CD4-positive, alpha-beta T cell treated with Interleukin-15 for 4 hours (primary cell): Measurements from ENCODE around the gene CYB5R4.
"Not testable (repeated sequence)": the region's sequence is repeated elsewhere in the genome, so short reads cannot be mapped to it uniquely, and the experiment has no call there.

ENCODE experiments used
- DNase-seq: peaks from one replicate; pipeline ENCODE4 v3.0.0-alpha.2; 2020; ENCODE audit warnings: low spot score

The CYB5R4 gene

GRCh38 chr6:83867043-83867442, 7.6 kb downstream of the CYB5R4 start:
- DNase-seq, result no peak

- no peak for DNase-seq
Observed at GRCh38 chr6:83867527-83868161, 8.2 kb downstream of the CYB5R4 start.

GRCh38 chr6:83868639-83869038, 9.2 kb downstream of the CYB5R4 start:
- no peak for DNase-seq

- no peak for DNase-seq
Observed at GRCh38 chr6:83870649-83871048, 11.2 kb downstream of the CYB5R4 start.

GRCh38 chr6:83872386-83873118, 13.1 kb downstream of the CYB5R4 start:
- no peak for DNase-seq

- no peak for DNase-seq
Observed at GRCh38 chr6:83873869-83874268, 14.4 kb downstream of the CYB5R4 start.

GRCh38 chr6:83875843-83876242, 16.4 kb downstream of the CYB5R4 start:
- no peak for DNase-seq

GRCh38 chr6:83878902-83879644, 19.6 kb downstream of the CYB5R4 start:
- no peak for DNase-seq

- no peak for DNase-seq
Observed at GRCh38 chr6:83879746-83880145, 20.3 kb downstream of the CYB5R4 start.

- DNase-seq, result no peak
Observed at GRCh38 chr6:83883240-83883639, 23.8 kb downstream of the CYB5R4 start.

GRCh38 chr6:83884523-83884922, 25.0 kb downstream of the CYB5R4 start:
- peak; percentile 45 for DNase-seq

- no peak for DNase-seq
Observed at GRCh38 chr6:83885984-83886383, 26.5 kb downstream of the CYB5R4 start.

GRCh38 chr6:83889621-83890020, 30.1 kb downstream of the CYB5R4 start:
- no peak for DNase-seq

GRCh38 chr6:83890520-83890919, 31.0 kb downstream of the CYB5R4 start:
- DNase-seq, result no peak

GRCh38 chr6:83891586-83891985, 32.1 kb downstream of the CYB5R4 start:
- no peak for DNase-seq

GRCh38 chr6:83893024-83893423, 33.5 kb downstream of the CYB5R4 start:
- no peak for DNase-seq

GRCh38 chr6:83897094-83897493, 37.6 kb downstream of the CYB5R4 start:
- not testable (repeated sequence) for DNase-seq

- DNase-seq, result no peak
Observed at GRCh38 chr6:83901624-83902023, 42.1 kb downstream of the CYB5R4 start.

GRCh38 chr6:83904395-83904794, 44.9 kb downstream of the CYB5R4 start:
- DNase-seq, result no peak

- DNase-seq, result no peak
Observed at GRCh38 chr6:83905648-83906047, 46.2 kb downstream of the CYB5R4 start.

GRCh38 chr6:83907623-83908390, 48.3 kb downstream of the CYB5R4 start:
- DNase-seq, result not testable (repeated sequence)

GRCh38 chr6:83908813-83909212, 49.3 kb downstream of the CYB5R4 start:
- no peak for DNase-seq
